ENCODE measurements around the gene PEF1.
A peak's percentile ranks its signal among the peaks of the same experiment; 100 is the strongest.

The PEF1 gene

DNA sequence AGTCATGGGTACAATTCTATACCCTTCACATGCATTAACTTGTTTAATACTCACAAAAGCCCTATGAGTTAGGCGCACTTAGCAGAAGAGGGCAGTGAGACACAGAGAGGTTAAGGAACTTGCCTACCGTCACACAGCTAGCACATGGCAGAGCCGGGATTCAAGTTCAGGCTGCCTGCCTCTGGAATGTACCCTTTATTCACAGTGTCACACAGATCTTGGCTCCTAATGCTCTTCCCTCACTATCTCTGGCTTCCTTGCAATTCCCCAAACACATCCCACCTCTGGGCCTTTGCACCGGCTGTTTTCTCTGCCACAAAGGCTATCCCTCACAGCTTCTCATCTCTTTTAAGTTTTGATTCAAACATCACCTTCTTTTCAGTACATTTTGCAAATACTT, 34.0 kb upstream of the PEF1 start:
- Mint-ChIP-seq H3K27ac (no peak overlapping the region), H3K27me3 (peaks cover 10% of the 10 kb centered on the region), H3K9me3 (no peaks in the 10 kb centered on the region), H3K4me3 (no peak overlapping the region), H3K36me3 (no peaks in the 10 kb centered on the region), H3K4me1 (no peaks in the 10 kb centered on the region)
- DNase-seq (ENCODE audit: low spot score in 2 of 2) (no peak), ATAC-seq (ENCODE audit: low read depth) (no peak)

DNA sequence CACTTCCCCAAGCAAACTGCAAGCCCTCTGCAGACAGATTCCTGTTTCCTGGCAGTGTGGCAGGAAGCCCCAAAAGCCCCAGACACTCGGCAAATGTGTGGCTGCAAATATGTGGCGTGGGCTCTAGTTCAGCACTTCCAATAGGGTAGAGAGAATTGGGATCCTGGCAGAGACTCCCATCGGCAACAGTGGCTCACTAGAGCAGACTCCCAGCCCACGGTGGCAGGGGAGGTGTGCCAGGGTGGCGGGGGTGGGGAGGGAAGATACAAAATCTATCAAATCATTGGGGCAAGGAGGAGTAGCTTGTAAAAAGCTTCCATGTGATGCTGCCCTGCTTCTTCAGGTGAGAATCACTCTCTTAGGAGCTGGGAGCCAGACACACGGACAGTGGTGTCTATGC, 33.3 kb upstream of the PEF1 start:
- no peak for ATAC-seq (ENCODE audit: low read depth)
- Mint-ChIP-seq H3K36me3 (no peaks in the 10 kb centered on the region), H3K4me3 (no peak overlapping the region), H3K27me3 (peaks cover 10% of the 10 kb centered on the region), H3K27ac (no peak overlapping the region), H3K9me3 (no peaks in the 10 kb centered on the region), H3K4me1 (no peaks in the 10 kb centered on the region)
- DNase-seq (ENCODE audit: low spot score in 2 of 2) = no peak

DNA sequence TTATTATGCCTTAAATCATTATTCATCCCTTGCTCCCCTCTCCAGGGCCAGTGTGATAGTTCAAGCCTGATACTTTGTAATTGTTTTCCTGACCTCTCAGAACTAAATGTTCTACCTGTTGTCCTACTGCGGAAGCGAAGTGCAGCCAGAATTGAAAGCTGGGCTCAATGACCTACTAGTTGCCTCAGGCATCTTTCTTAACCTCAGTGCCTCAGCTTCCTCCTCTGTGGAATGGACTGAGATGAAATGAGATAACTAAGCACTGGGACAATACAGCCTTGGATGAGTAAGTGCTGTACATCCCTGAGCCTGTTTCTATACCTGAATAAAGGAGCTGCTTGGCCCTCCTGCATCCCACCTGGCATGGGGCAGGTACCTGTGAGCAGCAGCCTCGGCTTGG, 32.7 kb upstream of the PEF1 start:
- Mint-ChIP-seq H3K9me3 (no peaks in the 10 kb centered on the region), H3K36me3 (no peaks in the 10 kb centered on the region), H3K27ac (no peak overlapping the region), H3K27me3 (peaks cover 10% of the 10 kb centered on the region), H3K4me3 (no peak overlapping the region), H3K4me1 (no peaks in the 10 kb centered on the region)
- no peak for DNase-seq (ENCODE audit: low spot score in 2 of 2)
- no peak for ATAC-seq (ENCODE audit: low read depth)

GRCh38 chr1:31675756-31676155, 31.1 kb upstream of the PEF1 start:
- no peak overlapping the region for H3K27ac Mint-ChIP-seq
- H3K9me3 Mint-ChIP-seq = no peaks in the 10 kb centered on the region
- H3K36me3 Mint-ChIP-seq = no peaks in the 10 kb centered on the region
- no peak for ATAC-seq (ENCODE audit: low read depth)
- H3K4me1 Mint-ChIP-seq = no peaks in the 10 kb centered on the region
- no peak for DNase-seq (ENCODE audit: low spot score in 2 of 2)
- H3K27me3 Mint-ChIP-seq = peaks cover 16% of the 10 kb centered on the region
- H3K4me3 Mint-ChIP-seq = no peak overlapping the region

DNA sequence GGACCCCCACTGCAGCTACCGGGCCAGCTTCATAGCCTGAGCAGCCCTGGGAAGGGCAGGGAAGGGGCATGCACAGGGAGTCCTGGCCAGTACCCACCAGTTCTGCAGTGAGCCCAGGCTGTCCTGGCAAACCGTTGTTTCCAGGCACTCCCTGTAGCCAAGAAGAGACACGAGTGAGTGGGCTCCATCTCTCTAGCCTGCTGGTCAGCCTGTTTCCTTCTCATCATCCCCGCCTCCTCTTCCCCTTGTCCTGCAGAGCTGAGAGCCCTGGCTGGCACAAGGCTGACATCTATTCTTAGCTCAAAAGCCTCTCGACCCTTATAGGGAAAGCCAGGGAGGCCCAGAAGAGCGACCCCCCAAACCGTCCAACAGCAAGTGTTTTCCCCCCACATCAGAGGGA, 30.5 kb upstream of the PEF1 start:
- Mint-ChIP-seq H3K27me3 (peaks cover 16% of the 10 kb centered on the region), H3K9me3 (no peaks in the 10 kb centered on the region), H3K4me1 (peaks cover 2% of the 10 kb centered on the region), H3K4me3 (no peak overlapping the region), H3K27ac (no peak overlapping the region), H3K36me3 (peaks cover 1% of the 10 kb centered on the region)
- no peak for DNase-seq (ENCODE audit: low spot score in 2 of 2)
- no peak for ATAC-seq (ENCODE audit: low read depth)

DNA sequence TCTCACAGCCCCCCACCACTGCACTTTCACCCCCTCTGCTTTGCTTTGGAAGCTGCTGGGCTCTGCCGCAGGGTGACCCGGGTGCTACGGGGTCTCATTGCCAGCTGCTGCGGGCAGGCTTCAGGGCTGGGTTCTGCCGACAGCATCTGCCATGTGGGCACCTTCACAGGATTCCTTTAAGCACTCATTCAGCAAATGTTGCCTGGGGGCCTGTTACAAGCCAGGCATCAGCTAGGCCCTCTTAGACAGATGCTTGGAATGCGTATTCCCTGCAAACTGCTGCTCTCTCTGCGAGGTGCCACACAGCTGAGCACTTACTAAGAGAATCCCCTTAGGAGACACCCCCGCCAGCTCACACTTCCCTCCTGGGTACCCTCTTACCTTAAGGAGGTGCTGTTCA, 29.9 kb upstream of the PEF1 start:
- DNase-seq (ENCODE audit: low spot score in 2 of 2) (no peak), ATAC-seq (ENCODE audit: low read depth) (no peak)
- Mint-ChIP-seq H3K36me3 (peaks cover 3% of the 10 kb centered on the region), H3K27ac (no peak overlapping the region), H3K9me3 (no peaks in the 10 kb centered on the region), H3K27me3 (peaks cover 18% of the 10 kb centered on the region), H3K4me1 (peaks cover 5% of the 10 kb centered on the region), H3K4me3 (no peak overlapping the region)

DNA sequence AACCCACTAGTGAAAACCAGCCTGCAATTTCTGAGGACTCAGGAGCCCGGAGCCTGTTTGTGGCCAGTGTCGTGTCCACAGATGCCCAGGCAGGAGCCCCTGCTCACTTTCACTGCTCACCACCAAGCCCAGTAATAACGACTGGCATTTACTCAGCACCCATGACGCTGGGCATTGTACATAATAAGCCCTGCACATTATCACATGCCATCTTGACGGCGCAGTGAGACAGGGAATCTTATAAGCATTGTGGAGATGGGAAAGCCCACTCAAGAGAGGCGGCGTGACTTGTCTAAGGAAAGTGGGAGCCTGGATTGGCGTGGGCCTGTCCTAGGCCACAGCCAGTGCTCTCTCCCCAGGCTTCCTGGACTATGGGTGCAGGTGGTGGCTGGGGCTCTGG, 28.8 kb upstream of the PEF1 start:
- Mint-ChIP-seq H3K27me3 (peaks cover 25% of the 10 kb centered on the region), H3K4me1 (peaks cover 7% of the 10 kb centered on the region), H3K9me3 (no peaks in the 10 kb centered on the region), H3K27ac (no peak overlapping the region), H3K36me3 (peaks cover 3% of the 10 kb centered on the region), H3K4me3 (no peak overlapping the region)
- ATAC-seq (ENCODE audit: low read depth) = no peak
- DNase-seq (ENCODE audit: low spot score in 2 of 2) = no peak

- Mint-ChIP-seq H3K4me1 (peaks cover 7% of the 10 kb centered on the region), H3K36me3 (peaks cover 3% of the 10 kb centered on the region), H3K27ac (no peak overlapping the region), H3K4me3 (no peak overlapping the region), H3K27me3 (peaks cover 25% of the 10 kb centered on the region), H3K9me3 (no peaks in the 10 kb centered on the region)
- ATAC-seq (ENCODE audit: low read depth) = no peak
- DNase-seq (ENCODE audit: low spot score in 2 of 2) = no peak
These were observed 28.3 kb upstream of the PEF1 start for GRCh38 chr1:31672986-31673385.

- Mint-ChIP-seq H3K4me1 (peaks cover 7% of the 10 kb centered on the region), H3K4me3 (no peak overlapping the region), H3K9me3 (no peaks in the 10 kb centered on the region), H3K27ac (no peak overlapping the region), H3K36me3 (peaks cover 3% of the 10 kb centered on the region), H3K27me3 (peaks cover 25% of the 10 kb centered on the region)
- ATAC-seq (ENCODE audit: low read depth) (no peak), DNase-seq (ENCODE audit: low spot score in 2 of 2) (no peak)
These were observed 27.0 kb upstream of the PEF1 start for GRCh38 chr1:31671561-31672201.

GRCh38 chr1:31671147-31671546, 26.5 kb upstream of the PEF1 start:
- Mint-ChIP-seq H3K36me3 (peaks cover 3% of the 10 kb centered on the region), H3K9me3 (no peaks in the 10 kb centered on the region), H3K4me3 (no peak overlapping the region), H3K27ac (no peak overlapping the region), H3K4me1 (peaks cover 7% of the 10 kb centered on the region), H3K27me3 (peaks cover 25% of the 10 kb centered on the region)
- DNase-seq (ENCODE audit: low spot score in 2 of 2) (no peak), ATAC-seq (ENCODE audit: low read depth) (no peak)

DNA sequence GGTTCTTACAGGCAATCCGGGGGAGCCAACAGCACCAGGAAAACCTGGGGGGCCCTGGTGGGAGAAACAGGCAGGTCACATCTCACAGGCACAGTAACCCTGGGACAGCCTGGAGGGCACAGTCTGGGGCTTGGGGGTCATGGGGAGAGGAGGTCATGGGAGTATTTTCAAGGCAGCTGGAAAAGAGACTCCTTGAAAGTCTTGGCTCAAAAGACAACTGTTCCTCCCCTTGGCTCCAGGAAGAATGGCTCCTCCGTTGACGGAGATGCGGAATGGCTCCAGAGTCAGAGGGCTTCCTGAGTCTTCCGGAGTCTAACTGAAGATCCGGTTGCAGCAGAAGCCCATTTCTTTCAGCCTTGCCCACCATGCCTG, 25.9 kb upstream of the PEF1 start:
- Mint-ChIP-seq H3K36me3 (peaks cover 3% of the 10 kb centered on the region), H3K4me3 (no peak overlapping the region), H3K27ac (peak overlapping the region; percentile 2), H3K27me3 (peaks cover 25% of the 10 kb centered on the region), H3K9me3 (no peaks in the 10 kb centered on the region), H3K4me1 (peaks cover 7% of the 10 kb centered on the region)
- no peak for ATAC-seq (ENCODE audit: low read depth)
- DNase-seq (ENCODE audit: low spot score in 2 of 2) = no peak

DNA sequence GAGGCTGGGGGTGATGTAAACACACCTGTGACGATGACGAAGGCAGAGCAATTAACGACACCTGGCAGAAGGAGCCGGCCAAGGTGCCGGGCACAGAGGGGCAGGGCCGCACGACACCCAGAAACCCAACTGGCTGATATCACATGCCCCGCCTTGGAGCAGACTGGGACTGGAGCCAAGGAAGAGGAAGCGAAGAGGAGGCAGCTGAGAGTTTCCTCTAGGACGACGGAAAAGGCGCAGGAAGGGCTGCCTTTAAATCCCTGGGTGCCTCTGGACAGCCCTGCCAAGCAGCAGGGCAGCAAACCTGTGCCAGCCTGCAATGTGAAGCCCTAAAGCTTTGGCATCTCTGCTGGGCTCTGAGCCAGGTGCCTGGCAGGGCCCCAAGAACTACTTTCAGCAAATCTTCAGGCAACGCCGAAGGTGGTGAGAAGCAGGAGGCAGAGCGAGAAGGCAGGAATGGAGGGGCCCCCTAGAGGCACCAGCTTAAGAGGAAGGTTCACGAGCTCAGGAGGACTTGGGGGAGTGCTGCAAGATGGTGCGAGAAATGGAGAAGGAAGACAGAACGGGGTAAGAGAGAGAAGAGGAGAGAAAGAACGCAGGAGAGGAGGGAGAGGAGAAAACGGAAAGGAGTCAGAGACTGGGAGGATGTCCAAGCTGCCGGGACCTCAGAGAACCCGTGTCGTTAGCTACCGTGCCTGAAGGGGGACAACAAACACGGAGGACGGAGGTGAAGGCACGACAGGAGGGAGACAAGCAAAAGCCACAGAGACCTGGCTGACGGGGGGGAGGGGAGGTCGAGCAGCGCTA, 25.3 kb upstream of the PEF1 start:
- ATAC-seq (ENCODE audit: low read depth) (peak; percentile 78), DNase-seq (ENCODE audit: low spot score in 2 of 2) (peak in 1 of 2 donors; percentile 12)
- Mint-ChIP-seq H3K4me3 (peak overlapping the region; percentile 62), H3K27me3 (peaks cover 22% of the 10 kb centered on the region), H3K36me3 (peaks cover 3% of the 10 kb centered on the region), H3K27ac (peak overlapping the region; percentile 2), H3K4me1 (peaks cover 7% of the 10 kb centered on the region), H3K9me3 (no peaks in the 10 kb centered on the region)

GRCh38 chr1:31669433-31669785, 24.7 kb upstream of the PEF1 start:
- Mint-ChIP-seq H3K27ac (no peak overlapping the region), H3K27me3 (peaks cover 20% of the 10 kb centered on the region), H3K4me3 (no peak overlapping the region), H3K4me1 (peaks cover 7% of the 10 kb centered on the region), H3K36me3 (peaks cover 3% of the 10 kb centered on the region), H3K9me3 (no peaks in the 10 kb centered on the region)
- DNase-seq (ENCODE audit: low spot score in 2 of 2) = no peak
- ATAC-seq (ENCODE audit: low read depth) = no peak

DNA sequence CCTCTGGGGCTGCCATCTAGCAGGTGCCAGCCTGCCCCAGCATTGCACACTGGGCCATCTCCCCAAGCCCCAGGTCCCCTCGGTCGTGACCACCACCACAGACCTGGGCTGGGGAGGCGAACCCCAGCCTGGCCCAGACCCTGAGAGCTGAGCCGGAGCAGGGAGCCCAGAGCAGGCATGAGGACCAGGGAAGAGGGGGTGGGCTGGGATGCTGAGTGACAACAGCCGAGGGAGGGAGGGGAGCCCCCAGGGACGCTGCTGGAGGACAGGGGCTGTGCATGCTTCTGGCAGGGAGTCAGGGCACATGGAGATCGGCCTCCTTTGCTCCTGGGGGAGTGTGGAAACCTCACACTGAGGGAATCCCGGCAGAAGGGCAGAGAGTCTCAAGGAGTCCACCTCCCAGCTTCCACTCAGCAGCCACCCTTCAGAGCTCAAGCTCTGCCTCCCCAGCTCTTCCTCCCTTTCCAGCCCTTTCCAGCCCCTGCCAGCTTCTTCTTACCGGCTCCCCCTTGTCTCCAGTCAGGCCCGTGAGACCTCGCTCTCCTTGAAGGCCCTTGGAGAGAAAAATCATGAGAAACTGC, 23.7 kb upstream of the PEF1 start:
- H3K4me1 Mint-ChIP-seq = peaks cover 11% of the 10 kb centered on the region
- no peak for ATAC-seq (ENCODE audit: low read depth)
- H3K9me3 Mint-ChIP-seq = no peaks in the 10 kb centered on the region
- peaks cover 3% of the 10 kb centered on the region for H3K36me3 Mint-ChIP-seq
- H3K27me3 Mint-ChIP-seq = peaks cover 20% of the 10 kb centered on the region
- no peak for DNase-seq (ENCODE audit: low spot score in 2 of 2)
- no peak overlapping the region for H3K27ac Mint-ChIP-seq
- no peak overlapping the region for H3K4me3 Mint-ChIP-seq

Measured in memory B cell (primary cell).